HG02798 (cell line): ENCODE data around the gene SPDYC.
"Not testable (repeated sequence)": the region's sequence is repeated elsewhere in the genome, so short reads cannot be mapped to it uniquely, and the experiment has no call there.

ENCODE experiments used
- ATAC-seq: cut with Tn5 transposase; IDR thresholded peaks from one replicate; pipeline ENCODE4 v1.9.1; 2021; ENCODE audit warnings: mild to moderate bottlenecking; ENCODE audit not compliant: unreplicated experiment, poor library complexity

The SPDYC gene

DNA sequence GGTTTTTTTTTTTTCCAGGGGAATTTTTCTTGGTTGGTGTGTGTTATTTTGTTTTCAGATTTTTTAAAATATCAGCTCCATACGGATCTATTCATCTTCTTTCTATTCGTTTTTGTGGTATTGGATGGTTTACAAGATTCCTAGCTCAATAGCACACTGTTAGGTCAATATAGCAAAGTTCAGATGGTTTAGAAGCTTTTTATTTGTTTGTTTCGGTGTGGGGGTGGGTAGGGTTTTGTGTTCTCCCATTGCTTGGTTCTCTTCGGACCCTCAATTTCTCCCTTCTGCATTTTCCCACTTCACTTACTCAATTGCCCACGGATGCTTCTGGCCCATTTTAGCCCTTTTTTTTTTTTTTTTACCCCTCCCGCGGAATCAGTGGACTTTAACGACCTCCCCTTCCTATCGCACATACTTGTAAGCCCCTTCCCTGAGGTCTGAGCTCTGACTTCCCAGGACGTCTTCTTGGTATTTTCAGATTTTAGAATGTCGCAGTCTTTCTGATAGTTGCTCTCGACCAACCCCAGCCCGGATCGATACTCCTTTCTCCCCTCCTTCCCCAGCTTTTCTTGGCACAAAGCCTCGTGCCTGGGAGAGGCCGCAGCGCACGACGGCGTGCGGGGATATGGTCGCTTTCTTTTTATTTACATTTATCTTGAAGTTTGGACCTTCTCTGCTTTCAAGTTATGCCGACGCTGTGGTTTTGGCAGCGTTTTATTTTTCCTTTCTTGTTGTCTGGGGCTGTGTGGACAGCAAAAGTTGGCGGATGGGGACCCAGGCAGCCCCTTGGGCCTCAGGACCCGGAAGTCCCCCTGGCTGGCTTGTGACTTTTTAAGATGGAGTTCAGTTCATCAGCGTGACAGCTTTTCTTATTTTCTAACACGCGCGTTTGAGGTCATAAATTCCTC is 4.4 kb upstream of the SPDYC start:
- ATAC-seq = no peak

DNA sequence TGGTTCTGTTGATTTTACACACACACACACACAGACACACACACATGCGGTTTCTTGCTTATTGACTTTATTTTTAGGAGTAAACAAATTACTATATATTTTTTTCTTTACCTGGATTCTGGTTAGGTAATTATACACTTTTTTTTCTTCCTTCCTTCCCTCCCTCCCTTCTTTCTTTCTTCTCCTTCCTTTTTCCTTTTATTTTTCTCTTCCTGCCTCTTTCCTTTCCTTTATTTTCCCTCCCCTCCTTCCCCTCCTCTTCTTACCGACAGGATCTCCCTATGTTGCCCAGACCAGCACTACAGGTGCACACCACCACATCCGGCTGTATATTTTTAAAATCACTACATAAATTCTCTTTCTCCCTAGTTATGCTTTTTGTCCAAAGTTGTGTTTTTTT is 3.1 kb upstream of the SPDYC start:
- no peak for ATAC-seq

DNA sequence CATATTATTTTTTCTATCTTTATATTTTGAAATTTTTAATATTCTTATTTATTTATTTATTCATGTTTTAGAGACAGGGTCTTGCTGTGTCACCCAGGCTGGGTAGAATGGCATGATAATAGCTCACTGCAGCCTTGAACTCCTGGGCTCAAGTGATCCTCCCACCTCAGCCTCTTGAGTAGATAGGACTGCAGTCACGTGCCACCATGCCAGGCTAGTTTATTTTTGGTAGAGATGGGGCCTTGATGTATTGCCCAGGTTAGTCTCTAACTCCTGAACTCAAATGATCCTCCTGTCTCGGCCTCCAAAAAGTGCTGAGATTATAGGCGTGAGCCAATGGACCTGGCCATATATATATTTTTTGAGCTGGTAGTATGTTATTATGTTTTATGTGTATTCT is 2.4 kb upstream of the SPDYC start:
- no peak for ATAC-seq

GRCh38 chr11:65169164-65169641 is 830 bp upstream of the SPDYC start:
- ATAC-seq = no peak

DNA sequence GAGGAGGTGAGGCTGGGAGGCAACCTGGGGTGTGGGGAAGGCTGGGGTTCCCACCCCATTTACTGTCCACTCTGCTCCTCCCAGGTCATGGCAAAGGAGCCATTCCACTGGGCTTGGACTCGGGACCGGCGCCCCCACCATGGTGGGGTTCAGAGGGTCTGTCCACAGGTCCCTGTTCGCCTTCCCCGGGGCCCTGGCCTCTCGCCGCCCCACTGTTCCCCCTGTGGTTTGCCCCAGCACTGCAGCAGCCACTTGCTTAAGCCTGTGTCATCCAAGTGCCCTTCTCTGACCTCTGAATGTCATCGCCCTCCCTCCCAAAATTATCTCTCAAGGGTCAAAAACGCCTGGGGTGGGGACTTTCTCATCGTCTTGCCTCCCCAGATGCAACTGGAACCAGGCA is 2.6 kb downstream of the SPDYC start:
- ATAC-seq = no peak

- ATAC-seq = not testable (repeated sequence)
Observed at GRCh38 chr11:65174571-65175010, 4.6 kb downstream of the SPDYC start.

DNA sequence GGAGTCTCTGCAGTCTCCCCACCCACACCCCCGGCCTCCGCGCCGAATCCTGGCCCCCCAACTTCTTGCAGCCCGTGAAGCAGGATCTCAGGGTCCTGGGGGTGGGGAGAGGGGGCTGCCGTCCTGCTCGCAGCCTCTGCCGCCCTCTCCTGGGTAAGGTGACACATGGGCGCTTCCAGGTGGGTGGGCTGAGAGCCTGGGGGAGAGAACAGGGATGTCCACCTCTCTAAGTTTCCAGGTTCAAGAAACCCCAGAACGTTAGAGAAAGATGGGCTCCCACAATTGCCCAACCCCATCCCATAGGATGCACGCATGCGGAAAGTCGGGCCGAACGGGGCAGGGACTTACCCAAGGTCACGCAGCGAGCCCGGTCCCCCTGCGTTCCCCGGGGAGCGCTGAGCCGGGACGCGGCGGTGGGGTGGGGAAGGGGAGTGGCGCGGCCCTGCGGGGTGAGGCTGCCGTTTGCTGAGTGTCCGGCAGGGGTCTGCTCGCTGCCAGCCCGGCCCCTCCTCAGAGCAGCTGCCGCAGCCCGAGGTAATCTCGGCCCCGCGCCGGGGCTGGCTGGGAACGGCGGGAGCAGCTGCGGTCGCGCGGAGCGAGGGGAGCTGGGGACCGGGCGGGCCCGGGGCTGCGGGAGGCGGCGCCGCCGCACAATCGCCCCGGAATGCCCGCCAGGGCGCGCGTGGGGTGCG is 11.0 kb downstream of the SPDYC start:
- peak; percentile 60 for ATAC-seq

DNA sequence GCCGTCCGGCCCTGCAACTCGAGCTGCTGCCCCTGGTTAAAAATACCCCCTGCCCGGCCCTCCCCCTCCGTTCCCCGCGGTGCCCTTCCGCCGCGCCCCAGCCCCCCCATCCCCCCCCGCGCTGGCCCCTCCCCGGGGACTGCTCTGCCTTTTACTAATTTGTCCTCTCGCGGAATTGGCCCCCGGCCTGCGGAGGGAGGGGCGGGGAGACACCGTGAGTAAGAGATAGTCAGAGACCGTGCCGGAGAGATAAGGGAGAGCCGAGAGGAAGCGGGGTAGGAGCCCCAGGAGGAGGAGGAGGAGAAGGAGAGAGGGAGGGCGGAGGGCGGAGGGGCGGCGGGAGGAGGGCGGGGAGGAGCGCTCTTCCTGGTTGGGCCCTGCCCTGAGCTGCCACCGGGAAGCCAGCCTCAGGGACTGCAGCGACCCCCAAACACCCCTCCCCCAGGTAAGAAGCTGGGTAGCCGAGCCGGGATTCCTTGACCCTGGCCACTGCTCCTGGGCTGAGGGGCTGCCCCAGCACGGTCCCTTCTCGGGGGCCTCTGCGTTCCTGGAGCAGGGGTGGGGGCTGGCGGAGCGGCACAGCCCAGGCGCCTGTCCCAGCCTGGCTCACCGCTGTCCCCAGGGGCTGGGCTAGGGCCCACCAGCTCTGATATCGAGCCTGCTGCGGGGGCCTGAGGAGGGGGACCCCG is 11.7 kb downstream of the SPDYC start, which contains the start of gene CAPN1:
TSS of gene CAPN1 (plus strand) at position 360 of the 689 bp plus-strand sequence. CDS start 774 bp downstream, outside the sequence.
- ATAC-seq = peak; percentile 59

DNA sequence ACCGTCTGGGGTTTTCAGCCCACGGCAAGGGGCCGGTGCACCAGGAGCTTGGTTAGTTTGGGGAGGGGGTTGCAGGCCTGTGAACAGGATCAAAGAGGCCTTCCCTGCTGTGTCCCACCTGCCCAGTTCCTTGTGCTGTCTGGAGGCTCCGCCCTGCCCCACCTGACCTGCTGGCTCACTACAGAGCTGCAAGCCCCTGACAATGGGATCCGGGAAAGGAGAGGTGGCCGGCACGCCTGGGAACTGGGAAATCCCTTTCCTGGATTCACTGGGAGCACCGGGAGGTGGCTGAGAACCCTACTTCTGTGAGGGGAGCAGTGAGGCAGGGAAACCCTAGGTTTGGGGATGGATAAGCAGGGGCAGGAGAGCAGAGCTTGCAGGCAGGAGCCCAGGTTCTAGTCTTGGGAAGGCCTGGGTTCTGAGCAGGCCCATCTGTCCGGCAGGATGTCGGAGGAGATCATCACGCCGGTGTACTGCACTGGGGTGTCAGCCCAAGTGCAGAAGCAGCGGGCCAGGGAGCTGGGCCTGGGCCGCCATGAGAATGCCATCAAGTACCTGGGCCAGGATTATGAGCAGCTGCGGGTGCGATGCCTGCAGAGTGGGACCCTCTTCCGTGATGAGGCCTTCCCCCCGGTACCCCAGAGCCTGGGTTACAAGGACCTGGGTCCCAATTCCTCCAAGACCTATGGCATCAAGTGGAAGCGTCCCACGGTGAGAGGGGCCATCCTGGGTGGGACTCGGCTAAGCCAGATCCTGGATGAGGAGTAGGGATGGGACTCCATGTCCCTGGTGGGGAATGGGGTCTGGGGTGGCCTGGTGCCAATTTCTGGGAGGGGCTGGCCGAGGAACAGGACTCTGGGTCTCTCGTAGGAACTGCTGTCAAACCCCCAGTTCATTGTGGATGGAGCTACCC is 12.5 kb downstream of the SPDYC start:
- peak; percentile 7 for ATAC-seq

- ATAC-seq = no peak
Observed at GRCh38 chr11:65183201-65183891, 13.3 kb downstream of the SPDYC start.

- ATAC-seq = no peak
Observed at GRCh38 chr11:65184146-65184545, 14.1 kb downstream of the SPDYC start.

DNA sequence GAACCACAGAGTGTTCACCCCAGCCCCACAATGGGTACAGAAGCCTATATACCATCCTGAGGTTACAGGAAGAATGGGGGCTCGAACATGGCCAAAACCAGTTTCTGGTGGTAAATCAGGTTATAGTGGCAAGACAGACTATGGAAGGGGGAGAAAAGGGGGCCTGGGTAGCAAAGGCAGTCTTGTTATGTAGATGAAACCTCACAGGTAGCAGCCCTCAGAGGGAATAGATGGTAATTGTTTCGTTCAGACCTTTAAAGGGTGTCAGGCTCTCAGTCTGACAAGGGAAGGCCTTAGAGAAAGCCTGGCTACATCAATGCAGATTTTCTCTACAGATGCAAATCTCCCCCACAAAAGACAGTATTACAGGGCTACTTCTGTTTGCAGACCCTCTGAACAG is 15.1 kb downstream of the SPDYC start:
- ATAC-seq = no peak

DNA sequence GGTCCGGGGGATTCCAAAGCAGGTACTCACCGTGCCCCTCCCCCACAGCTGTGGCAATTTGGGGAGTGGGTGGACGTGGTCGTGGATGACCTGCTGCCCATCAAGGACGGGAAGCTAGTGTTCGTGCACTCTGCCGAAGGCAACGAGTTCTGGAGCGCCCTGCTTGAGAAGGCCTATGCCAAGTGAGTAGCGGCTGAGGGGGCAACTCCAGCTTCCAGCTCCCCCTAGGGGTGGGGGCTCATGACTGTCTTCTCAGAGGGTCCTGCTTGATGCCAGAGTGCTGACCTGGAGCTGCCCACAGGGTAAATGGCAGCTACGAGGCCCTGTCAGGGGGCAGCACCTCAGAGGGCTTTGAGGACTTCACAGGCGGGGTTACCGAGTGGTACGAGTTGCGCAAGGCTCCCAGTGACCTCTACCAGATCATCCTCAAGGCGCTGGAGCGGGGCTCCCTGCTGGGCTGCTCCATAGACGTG is 15.9 kb downstream of the SPDYC start:
- ATAC-seq = no peak

DNA sequence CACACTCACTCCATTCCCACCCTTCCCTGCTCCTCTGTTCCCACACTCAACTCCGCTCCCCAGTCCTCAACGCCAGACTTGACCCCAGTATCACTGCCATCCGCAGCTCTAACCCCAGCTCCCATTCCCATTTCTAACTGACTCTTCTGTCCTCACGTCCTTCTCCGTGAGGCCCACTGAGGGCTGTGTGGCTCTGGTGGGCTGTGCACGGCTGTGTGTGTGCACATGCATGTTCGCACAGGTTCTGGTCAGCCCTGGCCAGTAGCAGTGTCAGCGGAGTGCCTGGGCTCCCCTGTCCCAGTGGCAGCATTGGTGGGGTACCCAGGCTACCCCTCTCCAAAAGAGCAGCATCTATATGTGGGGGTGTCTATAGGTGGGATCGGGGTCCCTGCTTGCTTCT is 16.7 kb downstream of the SPDYC start:
- ATAC-seq = no peak

DNA sequence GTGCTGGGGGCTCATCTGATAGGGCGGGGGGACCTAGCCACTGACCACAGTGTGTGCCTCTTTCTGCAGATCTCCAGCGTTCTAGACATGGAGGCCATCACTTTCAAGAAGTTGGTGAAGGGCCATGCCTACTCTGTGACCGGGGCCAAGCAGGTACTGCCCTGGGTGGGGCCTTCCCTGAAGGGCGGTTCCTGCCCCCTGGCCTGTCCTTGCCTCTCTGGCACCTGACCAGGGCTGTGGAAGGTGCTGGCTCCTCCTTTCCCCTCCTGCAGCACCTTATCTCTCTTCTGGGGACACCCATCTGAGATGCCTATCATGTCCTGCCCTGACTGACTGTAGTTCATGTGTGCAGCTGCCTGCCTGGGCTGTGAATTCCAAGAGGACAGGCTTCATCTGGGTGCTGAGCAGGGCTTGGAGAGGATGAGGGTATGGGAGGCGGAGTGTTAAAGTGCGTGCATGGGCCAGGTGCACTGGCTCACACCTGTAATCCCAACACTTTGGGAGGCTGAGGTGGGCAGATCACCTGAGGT is 17.2 kb downstream of the SPDYC start:
- no peak for ATAC-seq

DNA sequence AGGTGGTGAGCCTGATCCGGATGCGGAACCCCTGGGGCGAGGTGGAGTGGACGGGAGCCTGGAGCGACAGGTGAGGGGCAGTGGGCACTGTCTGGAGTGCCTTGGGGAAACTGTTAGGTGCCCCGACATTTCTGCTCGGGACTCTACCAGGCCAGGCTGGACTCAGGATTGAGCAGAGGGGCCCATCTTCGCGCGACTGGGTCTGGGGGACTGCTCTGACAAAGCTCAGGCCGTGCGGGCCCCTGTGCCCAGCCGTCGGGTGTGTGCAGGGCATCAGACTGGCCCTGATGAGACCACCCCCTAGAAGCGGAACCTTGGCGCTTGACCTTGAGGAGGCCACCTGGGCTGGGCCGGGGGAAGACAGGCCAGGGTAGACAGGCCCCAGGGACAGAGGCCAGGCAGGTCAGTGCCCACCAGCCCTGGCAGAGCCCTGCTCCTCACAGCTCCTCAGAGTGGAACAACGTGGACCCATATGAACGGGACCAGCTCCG is 18.0 kb downstream of the SPDYC start:
- ATAC-seq = no peak

DNA sequence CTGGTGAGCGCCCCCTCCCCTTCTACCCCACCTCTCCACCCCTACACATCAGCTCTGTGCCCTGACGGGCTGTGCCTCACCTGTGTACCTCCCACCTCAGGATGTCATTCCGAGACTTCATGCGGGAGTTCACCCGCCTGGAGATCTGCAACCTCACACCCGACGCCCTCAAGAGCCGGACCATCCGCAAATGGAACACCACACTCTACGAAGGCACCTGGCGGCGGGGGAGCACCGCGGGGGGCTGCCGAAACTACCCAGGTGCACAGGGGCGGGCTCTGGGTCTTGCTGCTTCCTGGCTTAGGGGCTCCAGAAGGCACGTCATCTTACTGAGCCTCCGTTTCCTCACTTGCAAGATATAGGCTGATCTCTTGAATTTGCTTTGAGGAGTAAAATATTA is 18.5 kb downstream of the SPDYC start:
- ATAC-seq = no peak

DNA sequence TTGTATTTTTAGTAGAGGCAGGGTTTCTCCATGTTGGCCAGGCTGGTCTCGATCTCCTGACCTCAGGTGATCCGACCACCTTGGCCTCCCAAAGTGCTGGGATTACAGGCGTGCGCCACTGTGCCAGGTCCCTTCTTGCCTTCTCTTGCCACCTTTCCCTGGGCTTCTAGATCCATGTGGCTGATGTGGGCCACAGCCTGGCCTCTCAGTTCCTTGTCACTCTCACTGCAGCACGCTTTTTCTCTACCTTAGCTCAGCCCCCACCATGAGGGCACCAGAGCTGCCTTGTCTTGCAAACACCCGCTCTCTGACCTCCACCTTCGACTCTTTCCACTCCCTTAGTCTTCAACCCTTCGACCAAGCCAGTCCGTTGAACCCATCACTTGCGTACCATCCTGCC is 19.2 kb downstream of the SPDYC start:
- no peak for ATAC-seq

GRCh38 chr11:65194564-65194963 is 24.5 kb downstream of the SPDYC start:
- ATAC-seq = no peak
